Prostate gland (tissue), 2 donors: ENCODE data around the gene PLCB2.

Experiments used
- CTCF ChIP-seq, 4 experiments: fragments of 200-600 bp in 2 of 4; fragments of 450-650 bp in 2 of 4; sonication (generic) in 2 of 4; IDR thresholded peaks; 1 replicate in 3 of 4; 2 replicates in 1 of 4; pipeline ENCODE4 v1.5.1; 2016 to 2019; ENCODE audit warnings: antibody characterized with exemption in 4 of 4, mild to moderate bottlenecking in 2 of 4, moderate library complexity in 2 of 4
- POLR2A ChIP-seq: fragments of 450-650 bp; IDR thresholded peaks from one replicate; pipeline ENCODE4 v1.6.1; 2016; ENCODE audit warnings: antibody characterized with exemption, mild to moderate bottlenecking

- TF ChIP-seq POLR2A: no peak
- TF ChIP-seq CTCF (IDR thresholded peaks at IDR 0.05): no peak
Measured at GRCh38 chr15:40280260-40281056, 27.3 kb downstream of the PLCB2 start.
